Skeletal muscle tissue (tissue), 4 donors: ENCODE results near the gene OR1B1. TPM values are rescaled to one million over a fixed set of nuclear protein-coding genes. Genes with fewer than 3 reads are reported as not detected.

Experiments
- H3K27ac ChIP-seq: one replicate; pipeline ENCODE4 v1.7.0; 2013; ENCODE audit warnings: mild to moderate bottlenecking, low read depth, low read length, inconsistent platforms
- H3K27me3 ChIP-seq, 3 donors: one replicate each; pipeline ENCODE4 v1.7.0; 2013; ENCODE audit warnings: low read length in 3 of 3; ENCODE audit not compliant: control insufficient read depth in 3 of 3, insufficient read depth in 3 of 3
- H3K36me3 ChIP-seq, 3 donors: one replicate each; pipeline ENCODE4 v1.7.0; 2013; ENCODE audit warnings: low read length in 3 of 3; ENCODE audit not compliant: control insufficient read depth in 3 of 3, insufficient read depth in 3 of 3
- H3K4me1 ChIP-seq, 3 donors: one replicate each; pipeline ENCODE4 v1.7.0; 2013; ENCODE audit warnings: low read length in 3 of 3, mild to moderate bottlenecking in 3 of 3; ENCODE audit not compliant: control insufficient read depth in 3 of 3, insufficient read depth in 3 of 3
- H3K4me3 ChIP-seq, 3 donors: one replicate each; pipeline ENCODE4 v1.7.0; 2013; ENCODE audit warnings: low read length in 3 of 3
- H3K9ac ChIP-seq, 3 donors: one replicate each; pipeline ENCODE4 v1.7.0; 2013; ENCODE audit warnings: low read length in 3 of 3, mild to moderate bottlenecking in 3 of 3, moderate library complexity in 2 of 3, low read depth in 1 of 3
- H3K9me3 ChIP-seq, 3 donors: one replicate each; pipeline ENCODE4 v1.7.0; 2013; ENCODE audit warnings: low read length in 3 of 3; ENCODE audit not compliant: control insufficient read depth in 3 of 3
- total RNA-seq: library from RNA; depleted of rRNA; stranded (reverse); fragments of >200 nt; gene quantifications from one replicate; pipeline ENCODE4 v1.2.3, GENCODE V29; 2014
- donor health status: Osteomylitis.

OR1B1 gene
- total RNA-seq = 0.52 TPM

GRCh38 chr9:122657527-122657926 is at the start of gene OR1B1:
Gene OR1B1 (minus strand): TSS chr9:122657627.
- Histone ChIP-seq H3K4me3 (no peak within 1 kb of the TSS), H3K4me1 (no peaks in the 10 kb centered on the region), H3K27me3 (no peaks in the 10 kb centered on the region), H3K9me3 (peaks cover 0 to 1% (median 0%) of the 10 kb centered on the region in 3 donors), H3K36me3 (no peaks in the 10 kb centered on the region), H3K27ac (no peak within 1 kb of the TSS), H3K9ac (no peak within 1 kb of the TSS)

GRCh38 chr9:122695696-122696095 is 38.3 kb upstream of the OR1B1 start:
- H3K9me3 ChIP-seq = peaks cover 0 to 4% (median 2%) of the 10 kb centered on the region in 3 donors
- no peaks in the 10 kb centered on the region for H3K36me3 ChIP-seq
- no peaks in the 10 kb centered on the region for H3K4me1 ChIP-seq
- no peak overlapping the region for H3K9ac ChIP-seq
- no peak overlapping the region for H3K27ac ChIP-seq
- H3K27me3 ChIP-seq = no peaks in the 10 kb centered on the region
- no peak overlapping the region for H3K4me3 ChIP-seq

- H3K4me1 ChIP-seq = no peaks in the 10 kb centered on the region
- H3K36me3 ChIP-seq = no peaks in the 10 kb centered on the region
- H3K9ac ChIP-seq = no peak overlapping the region
- H3K4me3 ChIP-seq = no peak overlapping the region
- no peak overlapping the region for H3K27ac ChIP-seq
- peaks cover 0 to 4% (median 2%) of the 10 kb centered on the region in 3 donors for H3K9me3 ChIP-seq
- no peaks in the 10 kb centered on the region for H3K27me3 ChIP-seq
These were observed 27.4 kb upstream of the OR1B1 start for GRCh38 chr9:122684851-122685250.

GRCh38 chr9:122672481-122672880 is 15.1 kb upstream of the OR1B1 start:
- H3K9me3 ChIP-seq = peaks cover 0 to 4% (median 2%) of the 10 kb centered on the region in 3 donors
- H3K27ac ChIP-seq = no peak overlapping the region
- H3K9ac ChIP-seq = no peak overlapping the region
- H3K4me1 ChIP-seq = no peaks in the 10 kb centered on the region
- no peak overlapping the region for H3K4me3 ChIP-seq
- no peaks in the 10 kb centered on the region for H3K36me3 ChIP-seq
- H3K27me3 ChIP-seq = no peaks in the 10 kb centered on the region

- H3K4me1 ChIP-seq = no peaks in the 10 kb centered on the region
- H3K4me3 ChIP-seq = no peak within 1 kb of the TSS
- H3K9ac ChIP-seq = no peak within 1 kb of the TSS
- H3K36me3 ChIP-seq = no peaks in the 10 kb centered on the region
- H3K27me3 ChIP-seq = no peaks in the 10 kb centered on the region
- H3K27ac ChIP-seq = no peak within 1 kb of the TSS
- peaks cover 0 to 7% (median 0%) of the 10 kb centered on the region in 3 donors for H3K9me3 ChIP-seq
These were observed 4.0 kb upstream of the OR1B1 start, which contains the start of gene OR1L1 for GRCh38 chr9:122661416-122661815. Gene OR1L1 (plus strand): TSS chr9:122661716. CDS start chr9:122661716, 0 bp downstream.

- H3K9me3 ChIP-seq = no peaks in the 10 kb centered on the region
- H3K27ac ChIP-seq = no peak overlapping the region
- no peak overlapping the region for H3K4me3 ChIP-seq
- H3K27me3 ChIP-seq = no peaks in the 10 kb centered on the region
- no peaks in the 10 kb centered on the region for H3K36me3 ChIP-seq
- H3K9ac ChIP-seq = no peak overlapping the region
- no peaks in the 10 kb centered on the region for H3K4me1 ChIP-seq
These were observed 1.0 kb downstream of the OR1B1 start for GRCh38 chr9:122656378-122656777.

- Histone ChIP-seq H3K27ac (no peak overlapping the region), H3K9ac (no peak overlapping the region), H3K9me3 (peaks cover 3 to 4% (median 4%) of the 10 kb centered on the region in 3 donors), H3K36me3 (no peaks in the 10 kb centered on the region), H3K4me3 (no peak overlapping the region), H3K27me3 (no peaks in the 10 kb centered on the region), H3K4me1 (no peaks in the 10 kb centered on the region)
These were observed 15.2 kb downstream of the OR1B1 start for GRCh38 chr9:122642226-122642625.

- no peak overlapping the region for H3K27ac ChIP-seq
- H3K9ac ChIP-seq = no peak overlapping the region
- H3K9me3 ChIP-seq = no peaks in the 10 kb centered on the region
- H3K4me1 ChIP-seq = no peaks in the 10 kb centered on the region
- H3K36me3 ChIP-seq = no peaks in the 10 kb centered on the region
- no peaks in the 10 kb centered on the region for H3K27me3 ChIP-seq
- H3K4me3 ChIP-seq = no peak overlapping the region
These were observed 37.4 kb downstream of the OR1B1 start for GRCh38 chr9:122619996-122620395.

- Histone ChIP-seq H3K4me3 (no peak within 1 kb of the TSS), H3K9me3 (no peaks in the 10 kb centered on the region), H3K4me1 (no peaks in the 10 kb centered on the region), H3K27me3 (no peaks in the 10 kb centered on the region), H3K27ac (no peak within 1 kb of the TSS), H3K9ac (no peak within 1 kb of the TSS), H3K36me3 (no peaks in the 10 kb centered on the region)
These were observed 43.1 kb downstream of the OR1B1 start, which contains the start of gene OR1Q1 for GRCh38 chr9:122614362-122614761. Gene OR1Q1 (plus strand): TSS chr9:122614738. CDS start chr9:122614738, 0 bp downstream.

GRCh38 chr9:122609804-122610203 is 47.6 kb downstream of the OR1B1 start:
- Histone ChIP-seq H3K9me3 (no peaks in the 10 kb centered on the region), H3K4me1 (no peaks in the 10 kb centered on the region), H3K27me3 (no peaks in the 10 kb centered on the region)

More at GRCh38 chr9:122609804-122610203, 47.6 kb downstream of the OR1B1 start:
- no peak overlapping the region for H3K9ac ChIP-seq
- no peak overlapping the region for H3K27ac ChIP-seq
- no peak overlapping the region for H3K4me3 ChIP-seq
- no peaks in the 10 kb centered on the region for H3K36me3 ChIP-seq
